HCEC 1CT (cell line): Measurements from ENCODE around the gene UBC.

Source experiments
- DNase-seq: peaks from one replicate; pipeline ENCODE4 v3.0.0-alpha.2; 2017

Gene UBC

GRCh38 chr12:124883263-124884130, 31.0 kb downstream of the UBC start:
- no peak for DNase-seq

DNA sequence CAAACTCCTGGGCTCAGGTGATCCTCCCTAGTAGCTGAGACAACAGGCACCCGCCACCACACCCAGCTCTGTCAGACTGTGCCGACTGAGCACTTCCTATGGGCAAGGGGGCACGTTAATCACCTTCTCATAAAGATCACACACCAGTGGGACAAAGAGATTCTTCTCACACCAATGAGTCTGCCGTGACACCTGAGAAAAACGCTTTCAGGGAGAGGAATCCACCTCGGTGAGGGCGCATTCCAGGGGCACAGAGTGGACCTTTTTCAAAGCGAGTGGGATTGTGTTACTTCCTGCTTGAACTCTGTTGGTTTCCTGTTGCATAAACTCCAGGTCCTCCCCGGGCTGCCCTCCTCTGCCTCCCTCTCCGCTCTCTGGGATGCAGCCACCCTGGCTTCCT, 33.3 kb downstream of the UBC start:
- DNase-seq: no peak

GRCh38 chr12:124880335-124880734, 34.1 kb downstream of the UBC start:
- DNase-seq: peak; percentile 32

- no peak for DNase-seq
Measured at GRCh38 chr12:124878795-124879516, 35.5 kb downstream of the UBC start.

DNA sequence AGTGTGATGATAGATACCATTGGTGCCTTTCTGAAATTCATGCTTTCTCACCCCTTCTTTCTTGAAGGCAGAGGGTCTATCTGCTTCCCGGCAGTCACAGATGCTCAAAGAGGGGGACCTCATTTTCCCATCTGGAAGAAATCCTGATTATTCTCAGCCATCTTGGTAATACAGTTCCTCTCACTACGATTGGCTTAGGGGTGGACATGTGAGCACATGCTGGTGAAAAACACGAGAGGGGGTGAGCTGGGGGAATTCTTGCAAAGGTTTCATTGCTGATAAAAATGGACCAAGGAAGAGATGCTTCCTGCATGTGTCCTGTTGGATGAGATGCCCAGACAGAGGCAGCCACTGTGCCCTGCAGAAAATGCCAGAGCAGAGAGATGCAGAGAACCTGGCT, 37.0 kb downstream of the UBC start:
- DNase-seq: no peak

- no peak for DNase-seq
Measured at GRCh38 chr12:124876171-124876570, 38.3 kb downstream of the UBC start.

- no peak for DNase-seq
Measured at GRCh38 chr12:124875803-124876132, 38.7 kb downstream of the UBC start.

GRCh38 chr12:124874988-124875802, 39.3 kb downstream of the UBC start:
- DNase-seq: no peak

DNA sequence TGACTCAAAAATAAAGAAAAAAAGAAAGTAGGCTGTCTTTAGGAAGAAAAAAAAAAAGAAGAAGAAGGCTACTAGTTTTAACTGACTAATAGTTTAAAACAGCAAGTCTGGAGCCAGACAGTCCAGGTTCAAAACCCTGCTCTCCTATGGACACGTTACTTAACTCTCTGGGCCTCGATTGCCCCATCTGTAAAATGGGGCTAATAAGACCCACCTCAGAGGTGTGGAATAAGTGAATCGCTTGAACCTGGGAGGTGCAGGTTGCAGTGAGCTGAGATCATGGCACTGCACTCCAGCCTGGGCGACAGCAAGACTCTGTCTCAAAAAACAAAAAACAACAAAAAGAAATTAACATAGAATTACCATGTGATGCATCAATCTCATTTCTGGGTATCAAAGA, 40.3 kb downstream of the UBC start:
- DNase-seq: no peak

DNA sequence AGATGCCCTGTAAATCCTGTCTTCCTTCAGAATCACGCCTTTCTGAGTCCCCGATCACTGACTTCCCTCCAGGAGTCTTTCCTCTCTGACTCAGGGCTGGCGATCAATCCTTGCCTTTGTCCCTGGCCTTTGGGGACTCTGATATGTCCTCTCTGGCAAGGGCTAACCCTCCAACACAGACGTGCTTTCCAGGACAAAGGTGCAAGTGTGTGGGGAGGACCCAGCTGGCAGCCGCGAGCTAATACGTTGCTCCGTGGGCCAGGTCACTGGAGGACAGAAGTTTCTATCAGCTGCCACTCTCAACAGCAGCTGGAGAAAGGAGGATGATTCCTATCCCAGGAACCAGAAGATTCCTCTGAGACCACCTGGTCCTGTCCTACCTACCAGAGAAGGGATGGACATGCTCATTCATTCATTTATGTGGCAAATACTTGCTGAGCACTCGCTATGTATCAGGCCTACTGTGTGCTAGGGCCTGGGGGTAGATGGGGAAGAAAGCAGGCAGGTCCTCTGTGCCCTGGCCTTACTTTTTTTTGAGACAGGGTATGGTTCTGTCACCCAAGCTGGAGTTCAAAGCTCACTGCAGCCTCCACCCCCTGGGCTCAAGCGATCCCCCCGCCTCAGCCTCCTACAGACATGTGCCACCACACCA, 42.3 kb downstream of the UBC start:
- no peak for DNase-seq

DNA sequence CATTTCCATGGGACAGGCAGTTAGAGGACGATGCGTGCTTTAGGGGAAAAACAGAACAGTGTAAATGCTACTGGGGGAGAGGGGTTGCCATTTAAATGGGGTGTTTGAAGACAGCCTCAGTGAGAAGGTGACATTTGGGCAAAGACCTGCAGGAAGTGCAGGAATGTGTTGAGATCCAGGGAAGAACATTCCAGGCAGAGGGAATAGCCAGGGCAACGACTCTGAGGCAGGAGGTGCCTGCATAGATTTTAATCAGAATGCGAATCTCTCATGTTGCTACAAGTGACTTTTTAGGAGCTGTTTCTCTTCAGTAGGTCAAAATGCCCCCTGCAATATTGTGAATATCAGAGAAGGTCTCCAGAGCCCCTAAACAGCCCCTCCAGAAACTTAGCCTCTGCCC, 43.2 kb downstream of the UBC start:
- no peak for DNase-seq

DNA sequence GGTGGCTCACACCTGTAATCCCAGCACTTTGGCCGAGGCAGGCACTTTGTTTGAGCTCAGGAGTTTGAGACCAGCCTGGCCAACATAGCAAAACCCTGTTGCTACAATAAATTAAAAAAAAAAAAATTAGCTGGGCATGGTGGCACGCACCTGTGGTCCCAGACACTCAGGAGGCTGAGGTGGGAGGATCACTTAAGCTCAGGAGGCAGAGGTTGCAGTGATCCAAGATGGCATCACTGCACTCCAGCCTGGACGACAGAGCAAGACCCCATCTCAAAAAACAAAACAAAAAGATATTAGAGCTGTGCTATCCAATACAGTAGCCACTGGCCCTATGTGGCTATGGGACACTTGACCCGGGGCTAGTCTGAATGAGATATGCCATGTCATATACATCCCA, 43.9 kb downstream of the UBC start:
- no peak for DNase-seq

DNA sequence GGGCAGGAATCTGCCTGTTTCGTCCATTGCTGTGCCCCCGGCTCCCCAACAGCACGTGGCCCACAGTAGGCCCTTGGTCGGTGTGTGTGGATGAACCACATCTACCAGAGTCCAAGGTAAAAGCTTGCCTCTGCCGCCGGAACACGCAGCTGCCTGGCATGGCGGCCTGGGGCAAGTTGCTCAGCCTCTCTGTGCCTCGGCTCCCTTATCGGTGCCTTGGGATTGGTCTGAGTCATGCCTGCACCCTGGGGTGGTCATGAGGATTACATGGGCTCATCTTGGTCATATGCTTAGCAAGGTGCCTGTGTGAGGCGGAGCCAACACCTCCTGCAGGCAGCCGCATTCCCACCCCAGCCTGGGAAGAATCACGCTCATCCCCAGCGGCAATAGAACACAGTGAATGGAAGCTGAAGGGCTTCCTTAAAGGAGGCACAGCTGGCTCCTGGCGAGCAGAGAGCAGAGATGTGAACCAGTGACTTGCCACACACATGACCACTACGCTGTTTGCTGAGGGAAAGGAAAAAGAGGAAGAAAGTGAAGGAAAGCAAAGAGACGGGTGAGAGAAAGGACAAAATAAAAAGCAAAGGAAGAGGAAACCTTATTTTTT, 45.3 kb downstream of the UBC start:
- no peak for DNase-seq

- DNase-seq: no peak
Measured at GRCh38 chr12:124868252-124869058, 46.0 kb downstream of the UBC start.

- DNase-seq: peak; percentile 50
Measured at GRCh38 chr12:124867401-124867930, 47.0 kb downstream of the UBC start.

DNA sequence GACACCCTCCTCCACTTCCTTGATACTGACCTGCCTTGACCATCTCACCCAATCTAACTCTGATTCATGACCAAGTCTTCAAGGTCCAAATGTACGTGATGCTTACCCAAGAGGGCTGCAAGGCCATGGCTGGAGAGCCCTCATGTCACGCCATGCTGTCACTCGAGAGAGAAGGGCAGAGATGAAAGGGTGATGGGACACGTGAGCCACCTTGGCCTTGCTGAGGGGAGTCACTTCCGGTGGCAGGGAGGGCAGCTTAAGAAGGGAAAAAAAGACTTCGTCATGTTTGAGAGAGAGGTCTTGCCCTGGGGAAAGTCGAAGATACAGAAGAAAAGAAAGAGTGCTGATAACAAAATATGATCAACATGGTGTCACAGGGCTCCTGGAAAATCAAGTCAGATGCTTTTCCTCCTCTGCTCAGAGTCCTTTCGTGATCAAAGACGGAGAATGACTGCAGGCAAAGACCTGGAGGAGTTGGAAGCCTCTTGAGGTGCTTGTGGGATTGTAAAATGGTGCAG, 47.5 kb downstream of the UBC start:
- no peak for DNase-seq

DNA sequence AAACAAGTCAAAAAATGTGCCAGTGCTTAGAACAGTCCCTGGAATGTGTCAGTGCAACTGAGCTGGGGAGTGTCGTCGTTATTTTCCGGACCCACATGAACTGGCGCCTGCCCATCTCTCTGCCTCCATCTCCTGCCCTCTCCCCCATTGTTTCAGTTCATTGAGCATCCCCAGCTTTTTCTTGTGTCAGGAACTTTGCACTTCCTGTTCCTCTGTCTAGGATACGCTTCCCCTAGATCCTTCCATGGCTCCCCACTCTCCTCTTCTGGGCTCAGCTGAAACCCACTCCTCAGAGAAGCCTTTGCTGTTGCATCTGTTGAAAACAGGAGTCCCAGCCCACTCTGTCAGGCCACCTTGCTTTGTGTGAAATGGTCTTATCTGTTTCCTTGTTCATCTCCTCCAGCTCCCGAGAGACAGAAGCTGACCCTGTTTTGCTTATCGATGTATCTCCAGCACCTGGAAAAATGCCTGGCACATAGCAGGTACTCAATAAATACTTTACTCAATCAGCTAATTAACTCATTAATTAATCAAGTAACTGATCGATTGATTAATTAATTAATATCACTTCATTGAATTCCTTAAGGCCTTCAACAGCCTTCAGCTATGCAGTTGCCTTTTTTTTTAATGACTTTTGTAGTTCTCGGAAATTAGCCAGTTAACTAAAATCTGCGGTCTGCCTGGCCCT, 48.1 kb downstream of the UBC start:
- no peak for DNase-seq

DNA sequence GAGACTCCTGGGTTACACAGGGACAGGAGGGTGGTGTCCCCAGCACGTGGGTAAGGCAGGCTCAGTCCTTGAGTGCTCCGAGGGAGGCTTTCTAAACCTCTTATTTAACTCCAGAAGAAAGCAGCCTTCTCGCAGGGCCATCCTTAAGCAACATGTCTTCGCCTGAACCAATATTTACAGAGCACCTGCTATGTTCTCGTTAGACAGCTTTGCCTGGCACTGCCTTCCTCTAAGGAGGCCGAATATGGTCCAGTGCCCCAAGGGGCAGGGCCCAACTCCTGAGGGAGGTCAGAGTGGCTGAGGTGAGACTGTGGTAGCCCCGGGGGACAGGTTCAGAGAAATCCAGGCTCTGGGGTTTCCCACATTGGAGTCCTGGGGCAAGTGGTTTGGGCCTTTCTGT, 48.7 kb downstream of the UBC start:
- DNase-seq: no peak

- no peak for DNase-seq
Measured at GRCh38 chr12:124864326-124864752, 50.1 kb downstream of the UBC start.
